Measurements from ENCODE around the gene KIF21B. TPM values are rescaled to one million over a fixed set of nuclear protein-coding genes. Genes with fewer than 3 reads are reported as not detected.

Gene KIF21B
- total RNA-seq, 5 donors from 2014 or later (not counting 1 experiment from before 2014, with no cell fraction given): 70.8 to 110 (median 101) TPM

DNA sequence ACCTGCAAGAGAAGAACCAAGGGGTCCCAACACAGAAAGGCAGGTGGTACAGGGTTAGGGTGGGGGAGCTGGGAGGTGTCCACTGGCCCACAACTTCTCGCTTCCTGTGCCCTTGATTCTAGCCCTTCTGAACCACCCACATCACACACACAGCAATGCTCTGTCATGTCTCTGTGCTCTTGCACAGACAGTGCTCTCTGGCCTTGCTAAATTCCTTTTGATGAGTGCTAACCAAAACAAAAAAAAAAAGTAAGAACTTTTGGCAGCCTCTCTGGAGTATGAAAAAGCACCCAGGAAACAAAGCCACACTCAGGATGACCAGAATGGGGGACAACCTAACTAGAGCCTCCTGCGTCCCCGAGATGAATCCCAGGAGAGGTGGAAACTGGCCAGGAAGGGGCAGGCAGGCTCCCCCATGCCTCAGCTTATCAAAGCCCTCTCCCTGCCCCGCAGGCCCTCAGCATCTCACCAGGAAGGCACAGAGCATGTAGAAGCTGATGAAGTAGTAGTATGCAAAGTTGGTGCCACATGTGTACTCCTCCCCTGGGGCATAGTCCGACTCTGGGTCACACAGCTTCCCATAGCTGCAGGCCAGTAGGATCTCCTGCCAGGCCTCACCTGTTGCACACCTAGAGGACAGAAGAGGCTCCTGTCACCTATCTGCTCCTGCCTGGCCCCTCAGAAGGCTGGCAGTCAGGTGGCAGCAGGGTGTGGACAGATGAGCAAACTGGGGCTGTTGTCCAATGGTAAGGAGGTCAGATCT lies 27.2 kb upstream of the KIF21B start:
- H3K27me3 Mint-ChIP-seq: peaks cover 0 to 2% of the 10 kb centered on the region in 2 donors
- ChIA-PET CTCF (no interaction called here), POLR2A (no interaction called here)
- Histone ChIP-seq H3K4me1 (ENCODE audit: control insufficient read depth in 1 of 2, extremely low read depth in 1 of 2, insufficient read depth in 2 of 2, low read length in 2 of 2) (peaks cover 0 to 15% of the 10 kb centered on the region in 2 experiments), H3K27ac (ENCODE audit: low read length) (no peak overlapping the region), H3K4me3 (ENCODE audit: control insufficient read depth in 1 of 2, extremely low read depth in 1 of 2, low read length in 1 of 2) (no peak overlapping the region), H3K9me3 (no peaks in the 10 kb centered on the region), H3K36me3 (ENCODE audit: control insufficient read depth in 2 of 2, extremely low read depth in 1 of 2, insufficient read depth in 1 of 2, low read length in 1 of 2) (no peaks in the 10 kb centered on the region), H3K27me3 (replicated peaks in 1 of 2; ENCODE audit: control insufficient read depth in 2 of 2, extremely low read depth in 1 of 2, insufficient read depth in 2 of 2, low read length in 1 of 2) (peaks cover 0 to 11% of the 10 kb centered on the region in 2 experiments)
- H3K36me3 Mint-ChIP-seq: no peaks in the 10 kb centered on the region
- 85% methylated on average over 2 of the region's 5 CpGs for WGBS (ENCODE audit: insufficient coverage)
- H3K27ac Mint-ChIP-seq: no peak overlapping the region
- DNase-seq (no peak), ATAC-seq (replicated peaks in 1 of 4) (no peak)
- H3K4me1 Mint-ChIP-seq: peaks cover 0 to 4% (median 0%) of the 10 kb centered on the region in 3 donors
- H3K9me3 Mint-ChIP-seq: no peaks in the 10 kb centered on the region
- H3K4me3 Mint-ChIP-seq: no peak overlapping the region

DNA sequence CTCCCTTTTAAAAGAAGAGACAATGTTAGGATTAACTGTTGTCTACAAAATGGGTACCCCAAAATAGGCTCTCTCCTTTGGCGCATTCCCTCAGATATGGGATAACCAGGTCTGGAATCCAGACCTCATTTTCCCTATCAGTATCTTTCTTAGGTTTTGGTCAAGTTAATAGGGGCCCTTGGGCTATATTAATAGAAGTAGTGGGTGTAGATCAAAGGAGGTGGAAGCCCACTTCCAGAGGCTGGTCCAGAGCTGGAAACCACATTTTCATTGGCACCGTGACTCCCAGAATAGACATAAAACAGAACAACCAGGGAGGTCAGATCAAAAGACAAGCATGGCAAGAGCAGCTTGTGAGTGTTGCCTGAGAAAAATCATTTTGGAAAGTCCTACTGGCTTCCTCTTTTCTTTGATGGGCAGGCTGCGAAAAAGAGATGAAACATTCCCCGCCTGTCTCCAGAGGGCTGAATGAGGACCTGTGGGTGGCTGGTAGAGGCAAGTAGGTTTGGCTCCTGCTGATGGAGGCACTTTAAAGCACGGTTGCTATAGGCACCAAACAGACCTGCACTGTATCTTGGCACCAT lies 25.8 kb upstream of the KIF21B start:
- no peaks in the 10 kb centered on the region for H3K9me3 Mint-ChIP-seq
- Histone ChIP-seq H3K4me3 (ENCODE audit: control insufficient read depth in 1 of 2, extremely low read depth in 1 of 2, low read length in 1 of 2) (no peak overlapping the region), H3K27ac (ENCODE audit: low read length) (no peak overlapping the region), H3K27me3 (replicated peaks in 1 of 2; ENCODE audit: control insufficient read depth in 2 of 2, extremely low read depth in 1 of 2, insufficient read depth in 2 of 2, low read length in 1 of 2) (peaks cover 0 to 11% of the 10 kb centered on the region in 2 experiments), H3K9me3 (no peaks in the 10 kb centered on the region), H3K4me1 (ENCODE audit: control insufficient read depth in 1 of 2, extremely low read depth in 1 of 2, insufficient read depth in 2 of 2, low read length in 2 of 2) (peaks cover 0 to 15% of the 10 kb centered on the region in 2 experiments), H3K36me3 (ENCODE audit: control insufficient read depth in 2 of 2, extremely low read depth in 1 of 2, insufficient read depth in 1 of 2, low read length in 1 of 2) (no peaks in the 10 kb centered on the region)
- WGBS (ENCODE audit: insufficient coverage): 60% methylated on average over 2 of the region's 5 CpGs
- no peak overlapping the region for H3K4me3 Mint-ChIP-seq
- peaks cover 0 to 4% (median 0%) of the 10 kb centered on the region in 3 donors for H3K4me1 Mint-ChIP-seq
- POLR2A ChIA-PET: no interaction called here
- CTCF ChIA-PET: interaction anchor here in 1 of 2 donors (0.7 kb wide), 1 partner anchor 51 kb away, joined by 3 read pairs; no protein-coding TSS in a partner anchor
- no peak for ATAC-seq (replicated peaks in 1 of 4)
- no peaks in the 10 kb centered on the region for H3K36me3 Mint-ChIP-seq
- DNase-seq: no peak
- H3K27me3 Mint-ChIP-seq: peaks cover 0 to 1% of the 10 kb centered on the region in 2 donors
- H3K27ac Mint-ChIP-seq: no peak overlapping the region

DNA sequence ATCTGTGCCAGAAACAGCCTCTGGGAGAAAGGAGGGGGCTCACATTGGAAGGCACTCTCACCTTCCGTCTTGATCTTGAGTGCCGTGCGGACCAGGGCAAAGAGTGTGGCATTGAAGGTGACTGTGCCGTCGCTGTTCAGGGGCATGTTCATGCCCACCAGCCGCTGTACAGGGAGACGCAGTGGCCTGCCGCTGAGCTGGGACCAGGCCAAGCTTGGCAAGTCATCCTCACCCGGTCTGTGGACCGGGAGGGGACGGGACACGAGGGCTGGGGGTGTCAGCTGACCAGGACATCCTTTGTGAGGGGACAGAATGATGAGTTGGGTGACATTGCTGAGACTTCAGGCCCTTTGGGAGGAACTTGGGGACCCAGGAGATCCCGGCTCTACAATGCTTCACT lies 25.0 kb upstream of the KIF21B start:
- Mint-ChIP-seq H3K9me3 (no peaks in the 10 kb centered on the region), H3K27me3 (no peaks in the 10 kb centered on the region), H3K4me3 (no peak overlapping the region), H3K36me3 (no peaks in the 10 kb centered on the region), H3K27ac (no peak overlapping the region), H3K4me1 (peaks cover 0 to 4% (median 0%) of the 10 kb centered on the region in 3 donors)
- no peak overlapping the region for H3K27ac ChIP-seq (ENCODE audit: low read length)
- no peaks in the 10 kb centered on the region for H3K9me3 ChIP-seq
- ChIA-PET POLR2A (no interaction called here), CTCF (interaction anchor here (0.5 to 1.5 kb wide), 3 partner anchors 77 to 923 kb away, joined by 3 to 5 read pairs (median 3); no protein-coding TSS in a partner anchor)
- H3K27me3 ChIP-seq (replicated peaks in 1 of 2; ENCODE audit: control insufficient read depth in 2 of 2, extremely low read depth in 1 of 2, insufficient read depth in 2 of 2, low read length in 1 of 2): peaks cover 0 to 11% of the 10 kb centered on the region in 2 experiments
- no peaks in the 10 kb centered on the region for H3K36me3 ChIP-seq (ENCODE audit: control insufficient read depth in 2 of 2, extremely low read depth in 1 of 2, insufficient read depth in 1 of 2, low read length in 1 of 2)
- H3K4me1 ChIP-seq (ENCODE audit: control insufficient read depth in 1 of 2, extremely low read depth in 1 of 2, insufficient read depth in 2 of 2, low read length in 2 of 2): peaks cover 0 to 15% of the 10 kb centered on the region in 2 experiments
- DNase-seq (no peak), ATAC-seq (replicated peaks in 1 of 4) (no peak)
- H3K4me3 ChIP-seq (ENCODE audit: control insufficient read depth in 1 of 2, extremely low read depth in 1 of 2, low read length in 1 of 2): no peak overlapping the region
- WGBS (ENCODE audit: insufficient coverage): 98% methylated on average over 9 of the region's 13 CpGs

DNA sequence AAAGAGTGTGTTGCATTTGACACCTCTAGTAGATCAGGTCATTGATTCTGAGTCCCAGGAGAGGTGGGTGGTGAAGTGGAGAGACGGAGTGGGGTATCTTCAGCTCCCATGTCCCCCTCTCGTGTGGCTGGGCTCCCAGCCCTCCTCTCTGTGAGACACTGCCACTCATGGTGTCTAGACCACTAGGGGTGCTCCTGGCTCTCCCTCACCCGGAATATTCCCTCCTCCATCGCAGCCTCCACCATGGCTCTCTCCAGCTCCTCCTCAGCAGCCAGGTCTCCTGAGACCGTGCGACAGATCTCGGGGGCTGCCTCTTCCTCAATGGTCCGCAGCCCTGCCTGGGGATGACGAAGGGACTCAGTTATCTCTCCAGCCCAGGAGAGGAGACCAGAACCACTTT lies 20.6 kb upstream of the KIF21B start:
- ChIA-PET POLR2A (no interaction called here), CTCF (interaction anchor here (0.6 to 5.5 kb wide), 9 partner anchors 17 to 422 kb away, joined by 3 to 45 read pairs (median 5); no protein-coding TSS in a partner anchor)
- Histone ChIP-seq H3K36me3 (ENCODE audit: control insufficient read depth in 2 of 2, extremely low read depth in 1 of 2, insufficient read depth in 1 of 2, low read length in 1 of 2) (no peaks in the 10 kb centered on the region), H3K4me3 (ENCODE audit: control insufficient read depth in 1 of 2, extremely low read depth in 1 of 2, low read length in 1 of 2) (no peak overlapping the region), H3K9me3 (no peaks in the 10 kb centered on the region), H3K27me3 (replicated peaks in 1 of 2; ENCODE audit: control insufficient read depth in 2 of 2, extremely low read depth in 1 of 2, insufficient read depth in 2 of 2, low read length in 1 of 2) (peaks cover 0 to 5% of the 10 kb centered on the region in 2 experiments), H3K4me1 (ENCODE audit: control insufficient read depth in 1 of 2, extremely low read depth in 1 of 2, insufficient read depth in 2 of 2, low read length in 2 of 2) (peaks cover 0 to 4% of the 10 kb centered on the region in 2 experiments), H3K27ac (ENCODE audit: low read length) (no peak overlapping the region)
- Mint-ChIP-seq H3K36me3 (no peaks in the 10 kb centered on the region), H3K27ac (no peak overlapping the region), H3K4me3 (no peak overlapping the region), H3K9me3 (no peaks in the 10 kb centered on the region), H3K27me3 (no peaks in the 10 kb centered on the region), H3K4me1 (peaks cover 0 to 3% (median 3%) of the 10 kb centered on the region in 3 donors)
- 91% methylated on average over 7 of the region's 9 CpGs for WGBS (ENCODE audit: insufficient coverage)
- DNase-seq (no peak), ATAC-seq (replicated peaks in 1 of 4) (no peak)

DNA sequence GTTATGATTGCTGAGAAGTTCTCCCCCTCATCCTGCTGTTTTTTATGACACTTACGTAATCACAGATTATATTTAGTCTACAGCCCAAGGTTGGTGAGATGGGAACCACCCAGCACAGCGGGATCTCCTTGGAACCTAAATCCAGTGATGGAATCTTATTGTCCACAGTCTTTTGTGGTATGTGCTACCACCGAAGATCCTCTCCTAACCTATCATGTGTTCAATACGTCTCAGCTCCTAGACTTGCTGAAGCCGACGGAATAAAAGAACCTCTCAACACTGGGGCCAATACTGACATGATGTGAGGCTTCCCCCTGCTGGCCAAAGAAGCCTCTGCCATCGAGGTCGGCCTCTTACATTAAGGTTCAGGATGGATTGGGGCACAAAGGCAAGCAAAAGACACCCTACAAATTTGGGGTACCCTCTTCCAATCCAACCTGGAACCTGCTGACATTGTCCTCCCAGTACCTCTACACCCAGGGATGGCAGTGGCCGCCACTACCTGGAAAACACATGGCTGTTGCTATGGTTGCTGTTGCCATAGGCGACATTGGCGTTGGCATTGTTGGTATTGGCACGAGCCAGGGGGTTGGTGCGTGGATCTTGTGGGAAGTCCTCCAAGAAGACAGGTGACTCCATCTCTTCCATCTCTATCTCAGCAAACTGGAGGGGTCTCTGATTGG lies 19.4 kb upstream of the KIF21B start:
- DNase-seq (peak; percentile 38 to 85 (median 67)), ATAC-seq (replicated peaks in 1 of 4) (peak; percentile 88 to 97 (median 90))
- Mint-ChIP-seq H3K27ac (no peak overlapping the region), H3K4me3 (no peak overlapping the region), H3K9me3 (no peaks in the 10 kb centered on the region), H3K27me3 (no peaks in the 10 kb centered on the region), H3K4me1 (peaks cover 0 to 3% (median 3%) of the 10 kb centered on the region in 3 donors), H3K36me3 (no peaks in the 10 kb centered on the region)
- no peaks in the 10 kb centered on the region for H3K36me3 ChIP-seq (ENCODE audit: control insufficient read depth in 2 of 2, extremely low read depth in 1 of 2, insufficient read depth in 1 of 2, low read length in 1 of 2)
- ChIA-PET CTCF (interaction anchor here (0.6 to 5.5 kb wide), 13 partner anchors 17 to 484 kb away, joined by 3 to 49 read pairs (median 12); no protein-coding TSS in a partner anchor), POLR2A (no interaction called here)
- no peaks in the 10 kb centered on the region for H3K27me3 ChIP-seq (replicated peaks in 1 of 2; ENCODE audit: control insufficient read depth in 2 of 2, extremely low read depth in 1 of 2, insufficient read depth in 2 of 2, low read length in 1 of 2)
- peaks cover 0 to 4% of the 10 kb centered on the region in 2 experiments for H3K4me1 ChIP-seq (ENCODE audit: control insufficient read depth in 1 of 2, extremely low read depth in 1 of 2, insufficient read depth in 2 of 2, low read length in 2 of 2)
- WGBS (ENCODE audit: insufficient coverage): 0% methylated on average over 4 of the region's 13 CpGs
- H3K27ac ChIP-seq (ENCODE audit: low read length): no peak overlapping the region
- H3K9me3 ChIP-seq: no peaks in the 10 kb centered on the region
- H3K4me3 ChIP-seq (ENCODE audit: control insufficient read depth in 1 of 2, extremely low read depth in 1 of 2, low read length in 1 of 2): no peak overlapping the region

DNA sequence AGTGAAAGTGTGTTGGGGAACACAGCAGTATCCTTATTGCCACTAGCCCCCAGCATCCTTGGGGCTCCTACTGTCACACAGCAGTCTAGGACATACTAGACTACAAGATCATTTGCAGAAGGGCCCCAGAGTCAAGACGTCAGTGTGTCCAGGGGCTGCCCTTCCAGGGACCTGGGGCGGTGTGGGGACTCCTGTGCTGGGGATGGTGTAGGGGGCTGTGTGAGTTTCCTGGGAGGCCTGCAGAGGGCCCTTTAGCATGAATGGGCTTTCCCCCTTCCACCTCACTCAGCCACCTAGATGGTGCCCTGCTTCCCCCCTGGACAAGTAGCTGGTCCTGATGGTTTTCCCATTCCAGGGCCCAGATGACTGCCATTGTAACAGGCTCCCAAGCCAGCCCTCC lies 17.5 kb upstream of the KIF21B start:
- CTCF ChIA-PET: interaction anchor here (0.5 to 5.5 kb wide), 9 partner anchors 15 to 419 kb away, joined by 5 to 49 read pairs (median 16); no protein-coding TSS in a partner anchor
- H3K4me3 ChIP-seq (ENCODE audit: control insufficient read depth in 1 of 2, extremely low read depth in 1 of 2, low read length in 1 of 2): no peak overlapping the region
- no peaks in the 10 kb centered on the region for H3K27me3 ChIP-seq (replicated peaks in 1 of 2; ENCODE audit: control insufficient read depth in 2 of 2, extremely low read depth in 1 of 2, insufficient read depth in 2 of 2, low read length in 1 of 2)
- no peak overlapping the region for H3K27ac ChIP-seq (ENCODE audit: low read length)
- H3K36me3 ChIP-seq (ENCODE audit: control insufficient read depth in 2 of 2, extremely low read depth in 1 of 2, insufficient read depth in 1 of 2, low read length in 1 of 2): no peaks in the 10 kb centered on the region
- no peak overlapping the region for H3K27ac Mint-ChIP-seq
- peaks cover 0 to 3% (median 3%) of the 10 kb centered on the region in 3 donors for H3K4me1 Mint-ChIP-seq
- DNase-seq: no peak
- WGBS (ENCODE audit: insufficient coverage): no CpG with 5 or more reads among the region's 2 CpGs
- H3K27me3 Mint-ChIP-seq: no peaks in the 10 kb centered on the region
- no peaks in the 10 kb centered on the region for H3K9me3 Mint-ChIP-seq
- no peaks in the 10 kb centered on the region for H3K9me3 ChIP-seq
- H3K4me1 ChIP-seq (ENCODE audit: control insufficient read depth in 1 of 2, extremely low read depth in 1 of 2, insufficient read depth in 2 of 2, low read length in 2 of 2): peaks cover 0 to 4% of the 10 kb centered on the region in 2 experiments
- no peaks in the 10 kb centered on the region for H3K36me3 Mint-ChIP-seq
- no peak for ATAC-seq (replicated peaks in 1 of 4)
- POLR2A ChIA-PET: no interaction called here
- H3K4me3 Mint-ChIP-seq: no peak overlapping the region
